ENCODE measurements around the gene SHC2. TPM values are rescaled to one million over a fixed set of nuclear protein-coding genes. Genes with fewer than 3 reads are reported as not detected.

SHC2 gene
- total and polyA plus RNA-seq, 12 donors = 1.2 to 196 (median 41.1) TPM

DNA sequence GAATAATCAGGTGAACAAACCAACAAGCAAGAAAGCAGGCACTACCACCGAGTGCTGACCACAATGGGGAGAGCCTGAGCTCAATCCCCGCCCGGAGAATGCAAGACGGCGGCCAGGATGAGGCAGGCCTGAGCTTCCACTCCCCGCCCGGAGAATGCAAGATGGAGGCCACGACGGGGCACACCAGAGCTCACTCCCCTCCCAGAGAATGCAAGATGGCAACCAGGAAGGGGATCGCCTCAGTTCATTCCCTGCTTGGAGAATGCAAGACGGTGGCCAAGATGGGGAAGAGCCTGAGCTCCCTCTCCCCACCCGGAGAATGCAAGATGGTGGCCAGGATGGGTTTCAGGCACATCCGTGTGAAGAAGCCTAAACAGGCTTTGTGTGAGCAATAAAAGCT, 91.6 kb downstream of the SHC2 start:
- intact Hi-C loops (cut with DNase I) = no loop called here
- TF ChIP-seq, protein P1, sequence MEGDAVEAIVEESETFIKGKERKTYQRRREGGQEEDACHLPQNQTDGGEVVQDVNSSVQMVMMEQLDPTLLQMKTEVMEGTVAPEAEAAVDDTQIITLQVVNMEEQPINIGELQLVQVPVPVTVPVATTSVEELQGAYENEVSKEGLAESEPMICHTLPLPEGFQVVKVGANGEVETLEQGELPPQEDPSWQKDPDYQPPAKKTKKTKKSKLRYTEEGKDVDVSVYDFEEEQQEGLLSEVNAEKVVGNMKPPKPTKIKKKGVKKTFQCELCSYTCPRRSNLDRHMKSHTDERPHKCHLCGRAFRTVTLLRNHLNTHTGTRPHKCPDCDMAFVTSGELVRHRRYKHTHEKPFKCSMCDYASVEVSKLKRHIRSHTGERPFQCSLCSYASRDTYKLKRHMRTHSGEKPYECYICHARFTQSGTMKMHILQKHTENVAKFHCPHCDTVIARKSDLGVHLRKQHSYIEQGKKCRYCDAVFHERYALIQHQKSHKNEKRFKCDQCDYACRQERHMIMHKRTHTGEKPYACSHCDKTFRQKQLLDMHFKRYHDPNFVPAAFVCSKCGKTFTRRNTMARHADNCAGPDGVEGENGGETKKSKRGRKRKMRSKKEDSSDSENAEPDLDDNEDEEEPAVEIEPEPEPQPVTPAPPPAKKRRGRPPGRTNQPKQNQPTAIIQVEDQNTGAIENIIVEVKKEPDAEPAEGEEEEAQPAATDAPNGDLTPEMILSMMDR (IDR thresholded peaks at IDR 0.05) = no peak
- TF ChIP-seq POLR2A (IDR thresholded peaks at IDR 0.05) = no peak
- H3K4me3 ChIP-seq = no peak overlapping the region
- DNase-seq = no peak
- no peak overlapping the region for H3K27ac ChIP-seq
- WGBS, 4 donors = 84 to 87% (median 85%) methylated on average over 13 of the region's 13 CpGs
- H3K36me3 ChIP-seq (replicated peaks in 1 of 2) = no peaks in the 10 kb centered on the region
- H3K4me1 ChIP-seq (replicated peaks in 1 of 2) = no peaks in the 10 kb centered on the region
- no peaks in the 10 kb centered on the region for H3K27me3 ChIP-seq
- no peaks in the 10 kb centered on the region for H3K9me3 ChIP-seq (replicated peaks in 1 of 3)

DNA sequence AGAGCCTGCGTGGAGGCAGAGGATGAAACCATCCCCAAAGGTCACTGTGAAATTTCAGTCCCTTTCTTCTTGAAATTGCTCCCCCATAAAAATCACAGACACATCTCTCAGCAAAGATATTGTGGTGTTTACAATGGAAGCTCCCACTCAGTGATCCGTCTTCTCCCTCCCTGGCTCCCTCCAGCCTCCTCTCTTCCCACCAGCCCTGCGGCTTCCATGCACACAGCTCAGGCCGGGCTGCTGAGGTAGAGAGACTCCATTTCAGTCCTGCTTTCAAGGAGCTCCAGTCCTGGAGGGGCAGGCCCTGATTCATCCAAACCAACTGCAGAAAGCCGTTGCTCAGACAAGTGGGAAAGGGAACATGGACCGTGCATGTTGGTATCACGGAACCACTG, 92.2 kb downstream of the SHC2 start:
- no peaks in the 10 kb centered on the region for H3K4me1 ChIP-seq (replicated peaks in 1 of 2)
- 57 to 71% (median 62%) methylated on average over 7 of the region's 7 CpGs for WGBS, 4 donors
- H3K4me3 ChIP-seq = no peak overlapping the region
- no peaks in the 10 kb centered on the region for H3K9me3 ChIP-seq (replicated peaks in 1 of 3)
- H3K36me3 ChIP-seq (replicated peaks in 1 of 2) = no peaks in the 10 kb centered on the region
- no peak overlapping the region for H3K27ac ChIP-seq
- no peak for DNase-seq
- TF ChIP-seq, protein P1 (IDR thresholded peaks at IDR 0.05) = no peak
- no peak for TF ChIP-seq POLR2A (IDR thresholded peaks at IDR 0.05)
- intact Hi-C loops (cut with DNase I) = no loop called here
- H3K27me3 ChIP-seq = no peaks in the 10 kb centered on the region

- H3K9me3 ChIP-seq (replicated peaks in 1 of 3) = no peaks in the 10 kb centered on the region
- H3K27ac ChIP-seq = no peak overlapping the region
- H3K27me3 ChIP-seq = no peaks in the 10 kb centered on the region
- H3K4me1 ChIP-seq (replicated peaks in 1 of 2) = no peaks in the 10 kb centered on the region
- intact Hi-C loops (cut with DNase I) = no loop called here
- H3K36me3 ChIP-seq (replicated peaks in 1 of 2) = no peaks in the 10 kb centered on the region
- 61 to 72% (median 66%) methylated on average over 21 to 22 of the region's 22 CpGs for WGBS, 4 donors
- no peak for TF ChIP-seq POLR2A (IDR thresholded peaks at IDR 0.05)
- TF ChIP-seq, protein P1 (IDR thresholded peaks at IDR 0.05) = no peak
- DNase-seq = peak in 1 of 7 donors; percentile 7
- H3K4me3 ChIP-seq = no peak overlapping the region
Observed at GRCh38 chr19:367963-368629, 92.7 kb downstream of the SHC2 start.

DNA sequence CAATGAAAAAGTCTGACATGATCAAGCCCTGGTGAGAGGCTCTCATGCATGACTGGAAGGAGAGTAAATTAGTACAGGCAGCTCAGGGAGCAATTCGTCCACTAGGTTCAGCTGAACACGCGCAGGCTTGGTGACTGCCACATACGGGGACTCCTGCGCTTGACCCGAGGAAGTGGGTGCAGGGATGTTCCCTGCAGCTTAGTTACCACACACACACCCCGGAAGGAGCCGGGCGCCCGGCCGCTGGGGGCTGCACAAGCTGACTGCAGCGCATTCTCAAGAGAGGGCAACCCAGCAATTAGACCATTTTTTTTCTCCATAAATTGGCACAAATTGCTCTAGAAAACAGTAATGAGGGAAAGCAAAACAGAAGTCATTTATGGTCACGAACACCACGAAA, 93.3 kb downstream of the SHC2 start:
- DNase-seq = no peak
- 82 to 88% (median 86%) methylated on average over 13 to 14 of the region's 14 CpGs for WGBS, 4 donors
- Histone ChIP-seq H3K36me3 (replicated peaks in 1 of 2) (no peaks in the 10 kb centered on the region), H3K27me3 (no peaks in the 10 kb centered on the region), H3K27ac (no peak overlapping the region), H3K4me1 (replicated peaks in 1 of 2) (no peaks in the 10 kb centered on the region), H3K9me3 (replicated peaks in 1 of 3) (no peaks in the 10 kb centered on the region), H3K4me3 (no peak overlapping the region)
- TF ChIP-seq, protein P1 (IDR thresholded peaks at IDR 0.05) = no peak
- no peak for TF ChIP-seq POLR2A (IDR thresholded peaks at IDR 0.05)
- intact Hi-C loops (cut with DNase I) = no loop called here

Data from adrenal gland (tissue), 12 donors.